ENCODE data around the gene RCHY1. TPM values are rescaled to one million over a fixed set of nuclear protein-coding genes. Genes with fewer than 3 reads are reported as not detected.
"Not testable (repeated sequence)": the region's sequence is repeated elsewhere in the genome, so short reads cannot be mapped to it uniquely, and the experiment has no call there.

Gene RCHY1
- total RNA-seq, 3 donors from 2014 or later (not counting 1 experiment from before 2014, with no cell fraction given), result 38.7 to 52.4 (median 45.3) TPM

GRCh38 chr4:75542824-75543223 is 28.6 kb upstream of the RCHY1 start:
- no peak for TF ChIP-seq CTCF (IDR thresholded peaks at IDR 0.05)
- no peaks in the 10 kb centered on the region for H3K27me3 Mint-ChIP-seq (ENCODE audit: low read depth in 2 of 2)

GRCh38 chr4:75537308-75537707 is 23.1 kb upstream of the RCHY1 start:
- H3K9me3 Mint-ChIP-seq; H3K4me1 ChIP-seq (ENCODE audit: control insufficient read depth, insufficient read depth, low read length); ATAC-seq; H3K27ac Mint-ChIP-seq; H3K27me3 Mint-ChIP-seq (ENCODE audit: low read depth in 2 of 2); H3K9me3 ChIP-seq (ENCODE audit: control insufficient read depth, insufficient read depth, low read length); H3K27me3 ChIP-seq (ENCODE audit: control insufficient read depth, insufficient read depth, low read length); H3K36me3 ChIP-seq (ENCODE audit: control insufficient read depth, insufficient read depth, low read length); H3K4me3 Mint-ChIP-seq; H3K4me1 Mint-ChIP-seq; H3K27ac ChIP-seq (ENCODE audit: low read length); intact Hi-C loops (cut with micrococcal nuclease); DNase-seq; H3K36me3 Mint-ChIP-seq; H3K4me3 ChIP-seq (ENCODE audit: low read length): not testable (repeated sequence)
- 99% methylated on average over 4 of the region's 6 CpGs for WGBS (ENCODE audit: insufficient coverage)

More at GRCh38 chr4:75542824-75543223, 28.6 kb upstream of the RCHY1 start:
- Histone ChIP-seq H3K36me3 (ENCODE audit: control insufficient read depth, insufficient read depth, low read length) (peaks cover 6% of the 10 kb centered on the region), H3K27ac (ENCODE audit: low read length) (no peak overlapping the region), H3K27me3 (ENCODE audit: control insufficient read depth, insufficient read depth, low read length) (no peaks in the 10 kb centered on the region), H3K9me3 (ENCODE audit: control insufficient read depth, insufficient read depth, low read length) (no peaks in the 10 kb centered on the region), H3K4me3 (ENCODE audit: low read length) (no peak overlapping the region), H3K4me1 (ENCODE audit: control insufficient read depth, insufficient read depth, low read length) (no peaks in the 10 kb centered on the region)
- Mint-ChIP-seq H3K27ac (no peak overlapping the region), H3K9me3 (no peaks in the 10 kb centered on the region), H3K4me3 (no peak overlapping the region), H3K36me3 (no peaks in the 10 kb centered on the region), H3K4me1 (no peaks in the 10 kb centered on the region)
- DNase-seq (no peak), ATAC-seq (no peak)
- intact Hi-C loops (cut with micrococcal nuclease), result no loop called here

GRCh38 chr4:75533926-75534325 is 19.7 kb upstream of the RCHY1 start:
- peaks cover 23% of the 10 kb centered on the region for H3K36me3 ChIP-seq (ENCODE audit: control insufficient read depth, insufficient read depth, low read length)
- not testable (repeated sequence) for H3K27ac Mint-ChIP-seq, ATAC-seq

GRCh38 chr4:75533339-75533887 is 19.2 kb upstream of the RCHY1 start:
- H3K9me3 Mint-ChIP-seq; H3K27ac Mint-ChIP-seq; ATAC-seq; H3K4me1 ChIP-seq (ENCODE audit: control insufficient read depth, insufficient read depth, low read length); intact Hi-C loops (cut with micrococcal nuclease); H3K27ac ChIP-seq (ENCODE audit: low read length); H3K27me3 ChIP-seq (ENCODE audit: control insufficient read depth, insufficient read depth, low read length); H3K9me3 ChIP-seq (ENCODE audit: control insufficient read depth, insufficient read depth, low read length); H3K4me3 Mint-ChIP-seq; H3K4me1 Mint-ChIP-seq; H3K4me3 ChIP-seq (ENCODE audit: low read length); DNase-seq; H3K27me3 Mint-ChIP-seq (ENCODE audit: low read depth in 2 of 2): not testable (repeated sequence)
- peaks cover 24% of the 10 kb centered on the region for H3K36me3 ChIP-seq (ENCODE audit: control insufficient read depth, insufficient read depth, low read length)
- WGBS (ENCODE audit: insufficient coverage), result 96% methylated on average over 4 of the region's 4 CpGs
- H3K36me3 Mint-ChIP-seq, result peaks cover 17% of the 10 kb centered on the region

More at GRCh38 chr4:75533926-75534325, 19.7 kb upstream of the RCHY1 start:
- H3K4me1 ChIP-seq (ENCODE audit: control insufficient read depth, insufficient read depth, low read length); H3K27me3 Mint-ChIP-seq (ENCODE audit: low read depth in 2 of 2); H3K27me3 ChIP-seq (ENCODE audit: control insufficient read depth, insufficient read depth, low read length); intact Hi-C loops (cut with micrococcal nuclease); H3K9me3 ChIP-seq (ENCODE audit: control insufficient read depth, insufficient read depth, low read length); DNase-seq; H3K9me3 Mint-ChIP-seq; H3K27ac ChIP-seq (ENCODE audit: low read length); H3K4me1 Mint-ChIP-seq; H3K4me3 ChIP-seq (ENCODE audit: low read length); H3K4me3 Mint-ChIP-seq: not testable (repeated sequence)
- peaks cover 17% of the 10 kb centered on the region for H3K36me3 Mint-ChIP-seq

GRCh38 chr4:75531536-75532143 is 17.4 kb upstream of the RCHY1 start:
- H3K27ac Mint-ChIP-seq; H3K4me3 ChIP-seq (ENCODE audit: low read length); H3K4me3 Mint-ChIP-seq; H3K9me3 ChIP-seq (ENCODE audit: control insufficient read depth, insufficient read depth, low read length); H3K4me1 Mint-ChIP-seq; H3K4me1 ChIP-seq (ENCODE audit: control insufficient read depth, insufficient read depth, low read length); intact Hi-C loops (cut with micrococcal nuclease); H3K27ac ChIP-seq (ENCODE audit: low read length); H3K27me3 Mint-ChIP-seq (ENCODE audit: low read depth in 2 of 2); H3K9me3 Mint-ChIP-seq; ATAC-seq; H3K27me3 ChIP-seq (ENCODE audit: control insufficient read depth, insufficient read depth, low read length); DNase-seq: not testable (repeated sequence)
- H3K36me3 Mint-ChIP-seq, result peaks cover 24% of the 10 kb centered on the region
- WGBS (ENCODE audit: insufficient coverage), result 97% methylated on average over 6 of the region's 7 CpGs
- peaks cover 41% of the 10 kb centered on the region for H3K36me3 ChIP-seq (ENCODE audit: control insufficient read depth, insufficient read depth, low read length)

Data from natural killer cell (primary cell).